IPS-18c (cell line): Measurements from ENCODE around the gene GDI1.
"Not testable (repeated sequence)": the region's sequence is repeated elsewhere in the genome, so short reads cannot be mapped to it uniquely, and the experiment has no call there.

Experiments
- H3K4me3 ChIP-seq: 2 replicates; pipeline ENCODE4 v1.7.0; 2013; ENCODE audit warnings: low read depth, mild to moderate bottlenecking, low read length, moderate library complexity; ENCODE audit not compliant: insufficient read depth
- H3K9me3 ChIP-seq: one replicate; pipeline ENCODE4 v1.6.1; 2013; ENCODE audit warnings: mild to moderate bottlenecking, low read length, moderate library complexity; ENCODE audit not compliant: control insufficient read depth, insufficient read depth

The GDI1 gene

DNA sequence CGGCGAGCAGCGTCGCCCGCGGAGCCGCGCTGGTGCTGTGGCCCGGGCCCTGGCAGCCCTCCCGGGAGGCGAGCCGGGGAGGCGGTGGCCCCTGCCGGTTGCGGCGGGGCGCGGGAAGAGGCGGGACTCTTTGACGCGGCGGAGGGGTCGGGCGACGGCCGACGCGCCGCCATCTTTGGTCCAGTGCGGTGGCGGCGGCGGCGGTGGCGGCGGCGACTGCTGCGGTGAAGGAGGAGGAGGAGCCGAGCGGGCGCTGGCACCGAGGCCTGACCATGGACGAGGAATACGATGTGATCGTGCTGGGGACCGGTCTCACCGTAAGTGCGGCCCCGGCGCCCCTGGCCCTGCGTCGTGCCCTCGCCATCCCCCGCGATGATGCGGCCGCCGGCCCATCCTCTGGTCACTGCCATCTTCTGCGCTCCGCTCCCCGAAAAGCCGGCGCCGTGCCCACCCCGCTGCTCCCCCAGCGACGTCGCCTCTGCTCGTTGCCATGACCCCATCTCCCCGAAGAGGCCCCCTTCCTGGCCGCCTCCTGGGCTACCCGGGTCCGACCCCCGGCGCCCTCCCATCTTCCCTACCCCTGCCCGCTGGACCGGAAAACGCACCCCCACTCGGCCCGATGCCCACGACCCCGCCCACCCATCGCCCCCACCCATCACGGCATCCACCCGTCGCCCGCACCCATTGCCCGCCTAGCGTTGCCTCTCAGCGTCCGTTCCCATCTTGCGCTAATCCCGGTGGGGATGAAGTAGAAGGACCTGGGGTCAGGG lies at the start of gene GDI1:
TSS of gene GDI1 (plus strand) at position 172 of the 770 bp plus-strand sequence. CDS start at position 273, 101 bp downstream.
- H3K9me3 ChIP-seq, result peaks cover 15% of the 10 kb centered on the region

DNA sequence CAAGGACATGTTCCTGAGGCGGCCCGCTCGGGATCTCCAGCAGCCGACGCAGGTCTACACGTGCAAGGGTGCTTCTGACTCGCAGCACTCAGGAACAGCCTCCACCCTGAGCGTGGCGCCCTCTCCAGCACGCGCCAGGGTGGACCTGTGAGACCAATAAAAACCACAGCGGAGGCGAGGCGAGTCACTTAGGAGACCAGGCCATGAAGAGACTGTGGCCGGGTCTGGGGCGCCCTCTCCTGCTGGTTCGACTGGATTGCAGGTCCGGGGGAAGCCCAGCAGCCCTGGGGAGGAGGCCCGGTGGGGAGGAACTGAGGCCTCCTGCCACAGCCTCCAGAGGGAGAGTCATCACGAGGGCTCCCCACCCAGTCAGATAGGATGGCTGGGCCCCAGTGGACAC lies 48.9 kb upstream of the GDI1 start:
- not testable (repeated sequence) for H3K9me3 ChIP-seq, H3K4me3 ChIP-seq

More for the DNA sequence above, at the start of gene GDI1:
- peak within 1 kb of the TSS; percentile 64 for H3K4me3 ChIP-seq

DNA sequence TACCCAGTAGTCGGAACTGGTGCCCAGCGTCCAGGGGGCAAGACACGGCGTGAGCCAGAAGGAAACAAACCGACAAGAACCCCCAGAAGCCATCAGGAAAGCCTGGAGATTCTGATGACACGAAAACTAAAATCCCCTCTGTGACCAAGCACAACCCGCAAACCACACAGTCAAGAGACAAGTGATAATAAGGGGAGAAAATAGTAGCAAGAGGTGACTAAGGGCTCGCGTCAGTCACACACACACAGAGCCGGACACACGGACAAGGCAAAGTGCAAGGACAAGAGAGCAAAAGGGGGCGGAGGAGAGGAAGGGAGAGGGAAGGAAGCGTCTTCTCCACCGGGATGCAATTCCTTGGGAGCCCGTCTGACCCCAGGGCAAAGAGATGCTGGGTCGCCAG lies 48.3 kb upstream of the GDI1 start:
- H3K9me3 ChIP-seq, H3K4me3 ChIP-seq: not testable (repeated sequence)

DNA sequence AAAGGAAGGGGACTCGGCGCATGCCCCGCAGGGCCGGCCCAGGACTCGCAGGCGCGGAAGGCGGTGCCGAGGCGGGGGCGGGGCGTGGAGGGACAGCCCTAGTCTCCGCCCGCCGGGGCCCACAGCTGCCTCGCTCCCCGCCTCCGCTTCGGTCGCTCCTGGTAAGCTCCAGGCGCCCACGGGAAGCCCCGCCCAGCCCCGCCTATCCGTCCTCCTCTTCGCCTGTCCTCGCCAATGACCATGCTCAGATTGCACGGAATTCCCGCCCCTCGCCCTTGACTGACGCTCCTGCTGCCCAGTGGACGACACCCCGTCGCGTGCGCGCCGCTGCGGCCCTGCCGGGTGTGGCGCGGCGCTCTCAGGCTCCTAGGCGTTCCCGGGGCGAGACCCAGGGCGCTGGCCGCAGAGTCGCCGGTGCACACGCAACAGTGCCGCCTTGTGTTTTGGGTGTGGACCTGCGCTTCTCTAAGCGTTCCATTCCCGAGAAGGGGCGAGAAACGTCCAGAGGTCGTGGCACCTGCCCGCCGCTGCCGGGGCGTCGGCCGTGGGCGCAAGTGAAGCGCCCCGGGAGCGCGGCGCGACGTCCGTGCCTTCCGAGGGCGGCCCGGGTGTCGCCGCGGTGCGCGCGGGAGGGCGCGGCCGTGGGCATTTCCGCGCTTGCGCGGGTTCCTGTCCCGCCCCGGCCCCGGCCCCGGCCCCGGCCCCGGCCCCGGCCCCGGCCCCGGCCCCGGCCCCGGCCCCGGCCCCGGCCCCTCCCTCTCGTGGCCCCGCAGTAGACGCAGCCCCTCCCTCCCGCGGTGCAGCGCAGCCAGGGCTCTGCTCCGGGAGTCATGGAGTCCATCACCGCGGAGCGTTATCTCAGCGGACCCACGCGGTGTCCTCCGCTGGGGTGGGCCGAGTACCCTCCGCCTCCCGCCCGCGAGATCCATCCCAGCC lies 46.9 kb upstream of the GDI1 start:
- not testable (repeated sequence) for H3K9me3 ChIP-seq, H3K4me3 ChIP-seq

DNA sequence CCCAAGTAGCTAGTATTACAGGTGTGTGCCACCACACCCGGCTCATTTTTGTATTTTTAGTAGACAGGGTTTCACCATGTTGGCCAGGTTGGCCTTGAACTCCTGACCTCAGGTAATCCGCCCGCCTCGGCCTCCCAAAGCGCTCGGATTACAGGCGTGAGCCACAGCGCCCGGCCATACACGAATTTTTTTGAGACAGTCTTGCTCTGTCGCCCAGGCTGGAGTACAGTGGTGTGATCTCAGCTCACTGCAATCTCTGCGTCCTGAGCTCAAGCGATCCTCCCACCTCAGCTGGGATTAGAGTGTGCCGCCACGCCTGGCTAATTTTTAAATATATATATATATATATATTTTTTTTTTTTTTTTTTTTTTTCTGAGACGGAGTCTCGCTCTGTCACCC lies 40.6 kb upstream of the GDI1 start:
- not testable (repeated sequence) for H3K9me3 ChIP-seq, H3K4me3 ChIP-seq

DNA sequence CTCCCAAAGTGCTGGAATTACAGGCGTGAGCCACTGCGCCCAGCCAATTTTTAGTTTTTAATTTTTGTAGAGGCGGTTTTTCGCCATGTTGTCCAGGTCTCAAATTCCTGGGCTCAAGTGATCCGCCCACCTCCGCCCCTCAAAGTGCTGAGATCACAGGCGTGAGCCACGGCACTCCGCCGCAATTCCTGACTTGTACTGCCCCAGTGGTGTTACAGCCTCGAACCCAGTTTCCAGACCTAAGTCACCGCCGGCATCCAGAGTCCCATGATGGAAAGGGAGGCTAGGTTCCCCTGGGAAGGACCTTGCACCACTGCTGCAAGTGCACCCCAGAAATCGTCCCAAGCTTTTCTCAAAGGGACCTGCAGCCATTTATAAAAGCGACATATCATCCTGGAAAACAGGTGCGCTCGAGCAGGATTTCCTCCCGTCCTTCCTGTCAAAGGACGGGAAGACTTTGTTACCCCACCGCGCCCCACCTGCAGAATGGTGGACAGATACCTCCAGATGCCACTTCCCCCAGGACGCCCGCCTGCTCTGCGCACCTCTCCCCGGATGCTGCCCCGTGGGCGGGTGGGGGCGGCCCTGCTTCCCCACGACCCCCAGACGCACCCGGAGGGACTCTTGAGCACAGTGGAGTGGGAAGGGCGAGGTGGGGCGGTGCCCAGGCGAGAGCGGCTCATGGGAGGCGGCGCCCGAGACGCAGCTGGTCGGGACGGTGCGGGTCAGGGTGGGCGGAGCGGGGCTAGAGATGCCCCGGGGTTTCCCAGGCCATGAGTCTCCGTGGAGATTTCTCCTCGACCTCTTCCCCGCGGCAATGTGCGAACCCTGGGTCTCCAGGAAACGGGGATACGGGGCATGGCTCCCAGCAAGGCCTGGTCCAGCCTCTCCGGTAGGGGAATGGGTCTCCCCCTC lies 39.7 kb upstream of the GDI1 start:
- H3K4me3 ChIP-seq, result peak overlapping the region; percentile 60
- peaks cover 8% of the 10 kb centered on the region for H3K9me3 ChIP-seq

DNA sequence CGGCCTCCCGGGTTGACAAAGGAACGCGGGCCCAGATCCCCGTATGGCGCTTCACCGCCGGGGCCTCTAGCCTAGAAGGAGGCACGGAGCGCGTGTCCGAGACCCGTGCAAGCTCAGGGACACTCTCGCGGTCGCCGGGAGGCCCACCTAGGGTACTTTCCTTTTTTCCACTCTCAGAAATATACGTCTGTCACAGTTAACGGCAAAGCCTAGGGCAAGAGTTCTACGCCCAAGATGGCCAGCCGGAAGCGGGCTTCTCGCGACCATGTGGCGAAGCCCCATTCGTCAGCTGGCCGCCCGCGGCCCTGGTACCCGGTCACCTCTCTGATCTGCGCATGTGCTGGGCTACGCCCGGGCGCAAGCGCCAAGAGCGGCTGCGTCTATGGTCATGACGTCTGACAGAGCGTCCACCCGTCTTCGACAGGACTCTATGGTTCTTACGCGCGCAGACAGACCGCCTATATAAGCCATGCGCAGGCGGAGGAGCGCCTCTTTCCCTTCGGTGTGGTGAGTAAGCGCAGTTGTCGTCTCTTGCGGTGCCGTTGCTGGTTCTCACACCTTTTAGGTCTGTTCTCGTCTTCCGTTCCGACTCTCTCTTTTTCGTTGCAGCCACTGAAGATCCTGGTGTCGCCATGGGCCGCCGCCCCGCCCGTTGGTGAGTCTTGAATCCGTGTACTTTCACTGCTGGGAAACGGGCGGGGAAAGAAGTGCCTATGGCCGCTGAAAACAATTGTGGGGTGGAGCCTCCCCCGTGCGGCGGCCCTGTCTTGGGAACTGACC lies 38.9 kb upstream of the GDI1 start, which contains the start of gene RPL10:
TSS of gene RPL10 (plus strand) at position 490 of the 780 bp plus-strand sequence. CDS start at position 633, 143 bp downstream.
- peaks cover 8% of the 10 kb centered on the region for H3K9me3 ChIP-seq
- H3K4me3 ChIP-seq, result peak within 1 kb of the TSS; percentile 60

DNA sequence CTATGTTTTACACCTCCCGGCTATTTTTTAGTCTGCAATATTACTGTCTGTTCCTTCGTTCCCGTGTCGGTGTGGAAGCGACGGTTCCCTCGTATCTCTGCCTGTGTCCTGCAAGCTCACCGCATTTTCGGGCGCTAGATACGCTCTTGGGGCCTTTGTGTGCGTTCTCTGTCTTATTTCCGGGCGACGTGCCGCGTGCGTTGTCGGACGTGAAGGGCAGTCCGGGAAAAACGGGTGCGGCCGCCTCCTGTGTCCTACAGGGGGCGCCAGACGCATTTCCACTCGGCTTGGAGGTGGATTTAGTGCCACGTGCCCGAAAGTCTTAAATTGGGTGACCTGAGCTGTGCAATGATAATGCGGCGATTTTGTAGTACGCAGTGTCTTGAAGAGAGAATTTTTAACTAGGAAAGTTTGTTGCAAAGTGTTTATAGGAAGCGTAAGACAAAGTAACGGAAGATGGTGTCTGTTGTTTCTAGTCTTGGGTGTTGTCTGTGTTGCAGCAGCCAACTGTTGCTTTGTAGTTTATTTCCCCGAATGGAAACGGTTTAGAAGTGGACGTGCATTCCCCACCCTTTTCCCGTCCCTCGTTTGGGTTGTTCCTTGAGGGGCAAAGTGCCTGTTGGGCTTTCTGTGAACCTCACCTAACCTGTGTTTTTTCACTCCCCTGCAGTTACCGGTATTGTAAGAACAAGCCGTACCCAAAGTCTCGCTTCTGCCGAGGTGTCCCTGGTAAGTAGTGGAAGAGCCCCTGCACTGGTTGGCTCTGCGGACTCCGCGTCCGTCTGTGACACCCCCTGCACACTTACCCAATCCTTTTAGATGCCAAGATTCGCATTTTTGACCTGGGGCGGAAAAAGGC lies 38.1 kb upstream of the GDI1 start:
- peak overlapping the region; percentile 55 for H3K4me3 ChIP-seq
- H3K9me3 ChIP-seq, result peaks cover 8% of the 10 kb centered on the region

DNA sequence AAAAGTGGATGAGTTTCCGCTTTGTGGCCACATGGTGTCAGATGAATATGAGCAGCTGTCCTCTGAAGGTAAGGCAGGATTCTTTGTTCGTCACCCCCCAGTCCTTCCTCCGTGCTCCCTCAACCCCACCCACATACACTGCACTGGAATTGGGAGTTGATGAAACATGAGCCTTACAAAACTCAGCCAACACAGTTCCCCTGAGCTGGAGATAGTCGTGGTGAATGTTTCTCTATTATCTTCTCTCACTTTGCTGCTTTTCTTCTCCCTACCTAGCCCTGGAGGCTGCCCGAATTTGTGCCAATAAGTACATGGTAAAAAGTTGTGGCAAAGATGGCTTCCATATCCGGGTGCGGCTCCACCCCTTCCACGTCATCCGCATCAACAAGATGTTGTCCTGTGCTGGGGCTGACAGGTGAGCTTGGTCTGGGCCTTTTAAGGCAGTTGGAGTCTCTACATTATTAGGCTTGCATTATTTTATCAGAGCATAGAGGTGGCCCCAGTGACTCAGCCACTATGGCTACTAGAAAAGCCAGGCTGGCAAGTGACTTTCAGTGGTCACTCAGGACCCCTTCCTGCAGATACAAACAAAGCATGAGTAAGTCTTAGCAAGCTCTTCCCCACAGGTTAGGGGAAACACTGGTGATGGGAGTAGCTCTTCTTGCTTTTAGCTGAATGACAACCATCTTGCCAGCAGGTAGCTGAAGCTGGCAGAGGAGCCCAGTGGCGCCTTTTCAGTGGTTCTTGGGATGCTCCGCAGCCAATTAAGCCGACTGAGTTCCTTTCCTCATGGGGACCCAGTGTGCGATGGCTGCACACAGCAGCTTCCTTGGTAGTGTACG lies 37.2 kb upstream of the GDI1 start:
- H3K4me3 ChIP-seq, result peak overlapping the region; percentile 55

DNA sequence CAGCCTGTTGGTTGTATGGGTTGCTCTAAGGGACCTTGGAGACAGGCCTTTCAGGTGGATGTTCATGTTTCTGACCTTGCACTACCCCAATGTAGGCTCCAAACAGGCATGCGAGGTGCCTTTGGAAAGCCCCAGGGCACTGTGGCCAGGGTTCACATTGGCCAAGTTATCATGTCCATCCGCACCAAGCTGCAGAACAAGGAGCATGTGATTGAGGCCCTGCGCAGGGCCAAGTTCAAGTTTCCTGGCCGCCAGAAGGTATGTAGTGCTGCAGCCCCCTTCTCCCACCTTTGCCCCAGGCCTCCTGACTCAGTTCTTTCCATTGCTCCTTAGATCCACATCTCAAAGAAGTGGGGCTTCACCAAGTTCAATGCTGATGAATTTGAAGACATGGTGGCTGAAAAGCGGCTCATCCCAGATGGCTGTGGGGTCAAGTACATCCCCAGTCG lies 36.6 kb upstream of the GDI1 start:
- peaks cover 12% of the 10 kb centered on the region for H3K9me3 ChIP-seq
- not testable (repeated sequence) for H3K4me3 ChIP-seq

More for the DNA sequence above, 37.2 kb upstream of the GDI1 start:
- peaks cover 10% of the 10 kb centered on the region for H3K9me3 ChIP-seq

DNA sequence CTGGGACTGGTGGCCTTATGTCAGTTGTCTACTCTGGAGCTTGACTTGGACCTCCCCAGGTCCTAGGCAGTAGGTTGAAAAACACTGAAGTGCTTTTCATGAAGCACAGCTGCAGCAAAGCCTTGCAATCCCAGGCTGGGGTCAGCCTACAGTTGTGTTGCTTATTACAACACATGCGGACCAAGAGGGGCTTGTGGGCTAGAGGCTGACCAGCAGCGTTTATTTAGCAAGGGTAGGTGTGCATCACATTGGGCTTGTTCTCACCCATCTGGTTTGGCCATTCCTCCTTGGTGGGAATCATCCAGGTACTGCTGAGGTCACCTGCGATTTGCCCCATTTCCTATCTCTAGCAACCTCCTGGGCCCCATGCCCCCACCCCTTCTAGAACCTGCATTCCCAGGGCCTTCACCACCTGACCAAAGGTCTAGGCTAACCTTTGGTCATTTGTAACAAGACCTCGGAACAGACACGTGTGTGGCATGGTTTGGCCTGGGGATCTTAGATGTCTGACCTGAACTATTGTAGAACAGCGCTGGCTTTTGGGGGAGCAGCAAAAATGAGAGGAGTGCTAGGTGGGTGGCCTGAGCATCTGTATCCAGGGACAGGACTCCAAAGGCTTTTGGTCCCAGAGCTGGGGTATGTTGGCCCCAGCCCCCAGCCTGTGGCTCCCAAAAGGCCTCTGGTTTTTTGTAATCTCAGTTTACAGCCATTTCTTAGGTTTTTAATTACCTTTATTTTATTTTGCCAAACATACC lies 35.7 kb upstream of the GDI1 start:
- peaks cover 13% of the 10 kb centered on the region for H3K9me3 ChIP-seq
- no peak overlapping the region for H3K4me3 ChIP-seq

DNA sequence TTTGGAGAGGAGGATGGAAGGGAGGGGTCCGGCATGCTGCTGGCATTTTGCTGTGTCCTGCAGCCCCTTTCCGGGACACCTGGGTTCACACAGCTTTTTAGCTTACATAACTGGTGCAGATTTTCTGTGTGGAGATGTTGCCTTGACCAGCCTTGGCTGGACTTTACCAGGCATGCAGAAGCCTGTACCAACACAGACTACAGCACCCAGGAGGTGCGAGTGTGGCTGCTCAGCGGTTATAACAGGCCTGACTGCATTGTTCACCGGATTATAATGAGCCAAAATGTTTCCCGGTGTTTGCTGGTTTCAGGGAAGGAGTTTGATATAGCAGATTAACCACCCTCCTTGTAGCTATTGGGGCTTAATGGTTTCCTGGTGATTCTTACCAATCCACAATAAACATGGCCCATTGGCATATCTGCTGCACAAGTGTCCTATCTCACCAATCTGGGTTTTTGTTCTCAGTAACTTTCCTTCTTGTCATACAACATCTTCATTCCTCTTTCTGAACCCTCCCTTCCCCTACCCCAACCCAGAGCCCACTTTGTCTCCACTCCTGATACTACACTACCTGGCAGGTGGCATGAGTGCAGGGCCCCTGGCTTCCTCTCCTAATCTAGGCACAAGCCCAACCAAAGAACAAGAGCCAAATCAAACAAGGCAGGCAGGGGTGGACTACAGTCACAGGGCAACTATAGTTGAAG lies 34.9 kb upstream of the GDI1 start:
- Histone ChIP-seq H3K4me3 (no peak overlapping the region), H3K9me3 (peaks cover 16% of the 10 kb centered on the region)

DNA sequence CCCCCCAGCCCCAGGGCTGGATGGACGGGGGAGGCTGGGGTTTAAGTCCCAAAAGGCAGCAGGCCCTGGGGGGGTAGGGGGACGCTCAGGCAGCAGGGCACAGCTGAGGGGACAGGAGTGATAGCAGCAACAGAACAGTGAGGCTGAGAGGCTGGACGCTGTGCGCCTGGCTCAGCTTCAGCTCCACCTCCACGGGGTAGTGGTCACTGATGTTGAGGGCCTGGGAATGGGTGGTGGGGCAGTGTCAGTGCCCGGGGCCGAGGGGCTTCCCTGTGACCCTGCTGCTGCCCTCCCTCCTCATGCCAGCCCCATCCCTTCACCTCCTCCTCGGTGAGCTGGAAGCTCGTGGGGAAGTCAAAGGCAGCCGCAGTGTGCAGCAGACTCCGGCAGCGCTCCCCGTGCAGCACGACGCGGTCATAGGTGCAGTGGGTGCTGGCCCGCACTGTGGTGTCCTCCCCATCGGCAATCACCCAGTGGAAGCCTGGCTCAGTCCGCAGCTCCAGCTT lies 34.3 kb upstream of the GDI1 start:
- Histone ChIP-seq H3K4me3 (no peak overlapping the region), H3K9me3 (peaks cover 13% of the 10 kb centered on the region)
